Progenitor cell of endocrine pancreas (in vitro differentiated cells): ENCODE measurements around the gene PLAC8. TPM values are rescaled to one million over a fixed set of nuclear protein-coding genes. Genes with fewer than 3 reads are reported as not detected.
"Not testable (repeated sequence)": the region's sequence is repeated elsewhere in the genome, so short reads cannot be mapped to it uniquely, and the experiment has no call there.

Experiments used
- DNase-seq: peaks from one replicate; pipeline ENCODE4 v3.0.0; 2021; ENCODE audit warnings: low spot score; ENCODE audit not compliant: unreplicated experiment
- H3K27ac Mint-ChIP-seq: 2 replicates; pipeline ENCODE4 v1.8.0; 2021; ENCODE audit warnings: mild to moderate bottlenecking, moderate library complexity, mixed read lengths
- H3K27me3 Mint-ChIP-seq: 2 replicates; pipeline ENCODE4 v1.8.0; 2021; ENCODE audit warnings: mixed read lengths
- H3K36me3 Mint-ChIP-seq: 2 replicates; pipeline ENCODE4 v1.8.0; 2022; ENCODE audit warnings: mixed read lengths; ENCODE audit not compliant: insufficient read depth
- H3K4me1 Mint-ChIP-seq: 2 replicates; pipeline ENCODE4 v1.8.0; 2021; ENCODE audit warnings: low read depth, mixed read lengths
- H3K4me3 Mint-ChIP-seq: 2 replicates; pipeline ENCODE4 v1.8.0; 2021; ENCODE audit warnings: low read depth, mild to moderate bottlenecking, moderate library complexity, mixed read lengths
- H3K9me3 Mint-ChIP-seq: 2 replicates; pipeline ENCODE4 v1.8.0; 2021; ENCODE audit warnings: low read depth, mixed read lengths
- CTCF ChIP-seq: fragments of 200-600 bp; sonication (generic); IDR thresholded peaks from one replicate; pipeline ENCODE4 v1.5.0; 2021; ENCODE audit warnings: antibody characterized with exemption, mild to moderate bottlenecking; ENCODE audit not compliant: unreplicated experiment
- total RNA-seq: library from RNA; stranded (reverse); gene quantifications from 2 replicates; pipeline ENCODE4 v1.2.1, GENCODE V29; 2021

PLAC8 gene
- total RNA-seq, 1 donor from 2014 or later, result 4.7 TPM

GRCh38 chr4:83089410-83090157 is 24.9 kb downstream of the PLAC8 start:
- TF ChIP-seq CTCF, result no peak
- DNase-seq, result no peak
- H3K4me1 Mint-ChIP-seq, result no peaks in the 10 kb centered on the region

GRCh38 chr4:83084956-83085355 is 29.6 kb downstream of the PLAC8 start:
- H3K27ac Mint-ChIP-seq, H3K27me3 Mint-ChIP-seq, H3K9me3 Mint-ChIP-seq, H3K4me1 Mint-ChIP-seq, H3K36me3 Mint-ChIP-seq, H3K4me3 Mint-ChIP-seq, DNase-seq: not testable (repeated sequence)

More at GRCh38 chr4:83089410-83090157, 24.9 kb downstream of the PLAC8 start:
- no peak overlapping the region for H3K4me3 Mint-ChIP-seq
- H3K9me3 Mint-ChIP-seq, result no peaks in the 10 kb centered on the region
- no peaks in the 10 kb centered on the region for H3K36me3 Mint-ChIP-seq
- no peak overlapping the region for H3K27ac Mint-ChIP-seq
- no peaks in the 10 kb centered on the region for H3K27me3 Mint-ChIP-seq

GRCh38 chr4:83083925-83084475 is 30.5 kb downstream of the PLAC8 start:
- DNase-seq, result no peak
- Mint-ChIP-seq H3K4me1 (no peaks in the 10 kb centered on the region), H3K4me3 (no peak overlapping the region), H3K27ac (no peak overlapping the region), H3K9me3 (no peaks in the 10 kb centered on the region), H3K27me3 (no peaks in the 10 kb centered on the region), H3K36me3 (no peaks in the 10 kb centered on the region)
- no peak for TF ChIP-seq CTCF

- H3K36me3 Mint-ChIP-seq, result no peaks in the 10 kb centered on the region
- no peak for DNase-seq
- no peak overlapping the region for H3K27ac Mint-ChIP-seq
- no peaks in the 10 kb centered on the region for H3K4me1 Mint-ChIP-seq
- no peak overlapping the region for H3K4me3 Mint-ChIP-seq
- no peaks in the 10 kb centered on the region for H3K27me3 Mint-ChIP-seq
- no peaks in the 10 kb centered on the region for H3K9me3 Mint-ChIP-seq
- TF ChIP-seq CTCF, result no peak
Measured at GRCh38 chr4:83082777-83083176, 31.8 kb downstream of the PLAC8 start.

- Mint-ChIP-seq H3K27ac (no peak overlapping the region), H3K27me3 (no peaks in the 10 kb centered on the region), H3K9me3 (no peaks in the 10 kb centered on the region)
Measured at GRCh38 chr4:83080561-83080960, 34.0 kb downstream of the PLAC8 start.

More at GRCh38 chr4:83080561-83080960, 34.0 kb downstream of the PLAC8 start:
- no peak for TF ChIP-seq CTCF
- H3K4me1 Mint-ChIP-seq, result no peaks in the 10 kb centered on the region
- DNase-seq, result no peak
- peaks cover 11% of the 10 kb centered on the region for H3K36me3 Mint-ChIP-seq
- no peak overlapping the region for H3K4me3 Mint-ChIP-seq
